Measurements from ENCODE around the gene OMG.
"Not testable (repeated sequence)": the region's sequence is repeated elsewhere in the genome, so short reads cannot be mapped to it uniquely, and the experiment has no call there.

The OMG gene

GRCh38 chr17:31307640-31308039 lies 10.6 kb upstream of the OMG start:
- no peak for DNase-seq

- no peak for DNase-seq
Observed at GRCh38 chr17:31299624-31300023, 2.6 kb upstream of the OMG start.

DNA sequence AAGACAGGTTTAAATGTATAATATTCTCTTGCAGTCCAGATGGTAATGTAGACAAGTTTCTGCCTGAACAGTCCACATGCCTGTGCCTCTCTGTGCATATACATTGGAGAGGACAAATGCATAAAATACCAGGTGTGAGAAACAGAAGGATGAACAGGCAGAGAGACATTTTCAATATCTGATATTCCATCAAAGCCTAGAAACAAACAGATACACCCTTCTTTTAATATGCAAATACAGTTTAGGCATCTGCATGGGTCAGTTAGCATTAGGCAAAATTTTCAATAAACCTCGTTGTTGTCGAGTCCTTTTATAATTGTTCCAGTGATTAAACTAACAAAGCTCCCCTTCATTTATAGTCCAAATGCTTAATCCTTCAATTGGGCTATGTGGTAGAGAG lies 897 bp downstream of the OMG start:
- no peak for DNase-seq

DNA sequence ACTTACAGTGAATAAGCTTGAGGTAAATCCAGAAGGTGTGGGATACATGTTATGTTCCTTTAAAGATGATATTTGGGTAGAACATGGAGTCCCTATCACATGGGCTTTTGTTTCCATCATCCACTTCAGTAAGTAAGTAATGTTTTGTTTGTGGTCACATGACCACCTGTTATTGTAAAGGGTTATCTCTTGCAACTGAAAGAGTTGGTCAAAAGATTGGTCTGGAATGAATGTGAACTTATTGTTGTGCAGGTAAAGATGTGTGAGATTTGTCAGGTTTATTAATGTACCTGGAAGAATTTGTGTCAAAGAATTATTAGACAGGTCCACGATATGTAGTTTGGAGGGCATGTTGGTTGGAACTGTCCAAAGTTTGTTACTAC lies 1.6 kb downstream of the OMG start:
- no peak for DNase-seq

DNA sequence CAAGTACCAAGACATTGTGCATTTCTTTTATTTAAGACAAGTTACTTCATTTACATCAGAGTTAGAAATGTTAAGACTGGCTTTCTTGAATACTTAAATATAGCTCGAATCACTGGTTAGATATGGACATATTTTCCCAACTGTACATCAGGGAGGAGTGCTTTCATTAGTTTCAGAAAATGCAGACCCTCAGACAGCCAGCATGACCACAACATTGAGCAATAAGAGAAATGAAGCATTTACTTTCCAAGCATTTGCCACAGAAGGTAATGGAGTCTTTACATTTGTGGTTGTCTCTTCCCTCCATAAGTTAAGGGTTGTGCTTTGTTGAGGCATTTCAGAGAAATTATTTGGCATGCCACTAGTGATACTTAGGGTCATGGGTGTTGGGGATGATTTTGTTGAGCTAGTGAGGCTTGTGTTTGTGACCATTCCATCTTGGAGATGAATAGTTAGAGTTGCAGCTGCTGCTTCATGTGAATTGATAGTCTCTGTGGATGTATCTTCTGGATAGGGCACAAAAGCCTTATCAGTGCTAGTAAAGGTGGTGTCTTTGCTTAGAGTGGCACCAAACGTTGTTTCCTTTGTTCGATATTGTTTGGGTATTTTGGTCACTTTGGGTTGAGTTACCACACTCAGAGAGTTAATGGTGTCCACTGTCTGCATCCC lies 2.1 kb downstream of the OMG start:
- DNase-seq = no peak

- no peak for DNase-seq
Observed at GRCh38 chr17:31294231-31294630, 2.8 kb downstream of the OMG start.

- DNase-seq = no peak
Observed at GRCh38 chr17:31293581-31293980, 3.5 kb downstream of the OMG start.

DNA sequence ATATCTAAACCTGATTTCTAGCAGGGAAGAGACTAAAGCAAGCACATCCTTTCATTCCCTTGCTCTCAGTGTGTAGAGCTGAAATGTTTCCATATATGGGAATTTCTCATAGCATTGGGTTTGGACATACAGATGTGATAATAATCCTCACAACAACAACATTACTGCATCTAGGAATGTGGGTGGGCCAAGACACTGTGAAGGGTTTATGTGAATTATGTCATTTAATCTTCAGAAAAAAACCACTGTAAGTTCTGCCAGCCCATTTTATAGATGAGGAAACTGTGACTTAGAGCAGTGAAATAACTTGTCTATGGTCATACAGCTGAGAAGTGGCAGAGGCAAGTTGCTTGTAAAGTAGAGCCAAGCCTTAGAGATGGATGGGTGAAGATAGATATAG lies 5.2 kb downstream of the OMG start:
- DNase-seq = no peak

- no peak for DNase-seq
Observed at GRCh38 chr17:31289790-31290189, 7.2 kb downstream of the OMG start.

DNA sequence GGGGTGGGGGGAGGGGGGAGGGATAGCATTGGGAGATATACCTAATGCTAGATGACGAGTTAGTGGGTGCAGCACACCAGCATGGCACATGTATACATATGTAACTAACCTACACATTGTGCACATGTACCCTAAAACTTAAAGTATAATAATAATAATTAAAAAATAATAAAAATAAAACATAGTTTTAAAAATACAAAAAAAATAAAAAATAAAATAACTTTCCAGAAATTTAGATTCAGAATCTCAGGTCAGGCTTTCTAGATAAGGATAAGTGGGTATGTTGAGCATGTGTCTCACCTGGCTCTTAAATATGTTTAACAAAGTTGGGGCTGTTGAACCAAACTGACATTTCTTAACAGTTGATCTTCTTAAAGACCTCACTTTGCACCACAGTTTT lies 9.1 kb downstream of the OMG start:
- DNase-seq = not testable (repeated sequence)

- no peak for DNase-seq
Observed at GRCh38 chr17:31286587-31286986, 10.5 kb downstream of the OMG start.

DNA sequence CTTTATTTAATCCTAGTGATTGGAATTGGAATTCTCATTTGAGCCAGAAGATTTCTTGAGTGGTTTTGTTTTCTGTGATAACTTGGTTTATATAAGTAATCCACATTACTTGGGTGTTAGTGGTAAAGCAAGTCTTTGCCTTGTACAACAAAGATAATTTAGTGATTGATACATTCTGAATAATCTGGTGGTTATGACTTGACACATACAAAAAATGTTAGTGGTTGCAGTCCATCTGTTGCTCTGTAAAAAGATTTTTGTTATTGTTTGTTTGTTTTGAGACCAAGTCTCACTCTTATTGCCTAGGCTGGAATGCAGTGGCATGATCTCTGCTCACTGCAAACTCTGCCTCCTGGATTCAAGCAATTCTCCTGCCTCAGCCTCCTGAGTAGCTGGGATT lies 13.2 kb downstream of the OMG start:
- no peak for DNase-seq

- DNase-seq = no peak
Observed at GRCh38 chr17:31281061-31281460, 16.0 kb downstream of the OMG start.

GRCh38 chr17:31279401-31279800 lies 17.6 kb downstream of the OMG start:
- DNase-seq = no peak

GRCh38 chr17:31275116-31275515 lies 21.9 kb downstream of the OMG start:
- no peak for DNase-seq

GRCh38 chr17:31274252-31274651 lies 22.8 kb downstream of the OMG start:
- DNase-seq = no peak

GRCh38 chr17:31273516-31273915 lies 23.5 kb downstream of the OMG start:
- no peak for DNase-seq

- no peak for DNase-seq
Observed at GRCh38 chr17:31272803-31273202, 24.2 kb downstream of the OMG start.

DNA sequence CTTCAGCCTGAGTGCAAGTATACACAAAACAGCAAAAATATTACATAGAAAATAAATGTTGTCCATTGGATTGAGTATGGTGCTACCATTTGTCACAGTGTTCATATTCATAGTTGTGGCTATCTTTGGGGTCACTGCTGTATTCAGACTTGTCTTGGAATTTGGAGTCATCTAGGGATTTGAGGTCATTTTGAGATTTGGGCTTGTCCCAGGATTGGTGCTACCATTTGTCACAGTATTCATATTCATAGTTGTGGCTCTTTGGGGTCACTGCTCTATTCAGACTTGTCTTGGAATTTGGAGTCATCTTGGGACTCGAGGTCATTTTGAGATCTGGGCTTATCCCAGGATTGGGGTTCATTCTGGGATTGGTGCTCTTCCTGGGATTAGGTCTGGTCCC lies 24.8 kb downstream of the OMG start:
- DNase-seq = no peak

DNA sequence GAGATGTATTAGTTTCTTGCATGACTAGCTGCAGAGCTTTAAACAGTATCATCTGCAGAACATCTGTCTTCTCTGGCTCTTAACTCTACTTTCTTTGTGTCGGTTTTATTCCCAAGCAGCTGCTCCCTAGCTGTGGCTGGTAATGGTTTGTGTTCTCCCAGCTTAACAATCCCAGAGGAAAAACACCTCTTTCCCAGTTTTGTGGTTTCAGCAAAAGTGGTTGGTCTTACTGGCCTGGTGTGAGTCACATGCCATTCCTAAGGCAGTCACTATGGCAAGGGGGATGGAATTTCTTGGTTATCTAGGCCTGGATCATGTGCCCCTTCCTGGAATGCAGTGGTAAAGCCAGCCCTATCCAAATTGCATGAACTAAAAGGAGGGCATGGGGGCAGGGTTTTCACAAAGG lies 27.5 kb downstream of the OMG start:
- no peak for DNase-seq

- no peak for DNase-seq
Observed at GRCh38 chr17:31269036-31269577, 27.9 kb downstream of the OMG start.

- no peak for DNase-seq
Observed at GRCh38 chr17:31266042-31266441, 31.0 kb downstream of the OMG start.

- DNase-seq = not testable (repeated sequence)
Observed at GRCh38 chr17:31262923-31263322, 34.1 kb downstream of the OMG start.

DNA sequence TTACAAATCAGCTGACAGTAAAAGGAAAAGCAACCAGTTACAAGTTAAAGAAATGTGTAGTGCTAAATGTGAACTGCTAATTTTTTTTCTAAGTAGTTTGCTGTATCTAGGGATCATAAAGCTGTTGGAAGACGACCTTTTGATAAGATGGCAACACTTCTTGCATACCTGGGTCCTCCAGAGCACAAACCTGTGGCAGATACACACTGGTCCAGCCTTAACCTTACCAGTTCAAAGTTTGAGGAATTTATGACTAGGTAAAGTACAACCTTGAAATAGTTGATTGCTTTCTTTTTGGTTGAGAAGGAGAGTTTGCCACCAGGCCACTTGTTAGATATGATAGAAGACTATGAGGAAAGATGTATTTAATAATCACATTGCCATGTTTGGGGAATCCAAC lies 35.4 kb downstream of the OMG start:
- no peak for DNase-seq

- no peak for DNase-seq
Observed at GRCh38 chr17:31260151-31260550, 36.9 kb downstream of the OMG start.
